HG03469 (cell line): Measurements from ENCODE around the gene ZNF273.

Source experiments
- ATAC-seq: cut with Tn5 transposase; IDR thresholded peaks from one replicate; pipeline ENCODE4 v1.9.1; 2021; ENCODE audit warnings: mild to moderate bottlenecking, moderate library complexity, moderate number of reproducible peaks; ENCODE audit not compliant: unreplicated experiment

The ZNF273 gene

GRCh38 chr7:64876792-64877713 lies 26.0 kb upstream of the ZNF273 start:
- no peak for ATAC-seq

- ATAC-seq = no peak
Observed at GRCh38 chr7:64877714-64878610, 25.1 kb upstream of the ZNF273 start.

DNA sequence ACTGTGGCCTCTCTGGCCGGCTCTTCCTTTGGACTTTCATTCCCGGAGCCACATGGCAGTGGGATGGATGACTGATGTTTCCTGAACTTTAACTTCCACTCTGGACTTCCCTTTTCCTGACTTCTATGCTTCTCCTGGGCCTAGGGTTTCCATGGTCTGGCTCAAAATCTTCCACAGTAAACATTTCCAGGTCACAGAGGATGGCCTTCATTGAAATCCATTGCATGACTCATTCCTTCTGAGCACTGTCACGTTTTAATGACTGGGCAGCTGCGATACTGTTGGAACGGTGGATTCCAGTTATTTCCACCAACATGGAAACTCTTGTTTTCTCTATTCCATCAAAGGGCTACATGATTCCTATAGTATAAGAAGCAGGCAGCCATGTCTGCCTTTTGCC lies 24.4 kb upstream of the ZNF273 start:
- no peak for ATAC-seq

DNA sequence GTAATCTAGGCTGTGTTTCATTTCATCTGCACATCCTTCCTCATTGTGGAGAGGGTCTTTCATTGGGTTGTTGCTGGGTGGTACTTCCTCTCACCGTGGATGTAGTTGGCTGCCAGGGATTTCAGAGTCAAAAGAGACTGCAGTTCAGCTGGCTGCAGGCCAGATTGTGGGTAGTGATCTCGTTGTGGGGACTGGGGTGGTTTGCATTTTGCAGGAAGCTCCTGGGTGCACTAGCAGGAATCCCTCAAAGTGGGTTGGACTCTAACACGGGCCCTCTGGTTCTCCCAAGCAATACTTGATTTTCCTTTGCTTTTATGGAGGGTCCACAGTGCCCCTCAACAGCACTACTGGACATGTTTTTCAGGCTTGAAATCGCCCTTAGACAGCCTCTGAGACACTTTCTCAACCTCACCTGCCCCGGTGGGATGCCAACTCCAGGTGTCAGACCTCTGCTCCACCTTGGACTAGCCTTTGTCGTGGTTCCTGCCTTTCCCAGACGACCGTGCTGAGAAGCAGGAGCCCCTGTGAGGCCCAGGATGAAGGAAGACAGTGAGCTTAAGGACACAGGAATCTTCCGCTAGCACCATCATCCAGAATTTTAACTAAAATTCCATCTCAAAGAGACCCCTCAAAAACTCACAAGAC lies 23.9 kb upstream of the ZNF273 start:
- ATAC-seq = no peak

- no peak for ATAC-seq
Observed at GRCh38 chr7:64879800-64880199, 23.3 kb upstream of the ZNF273 start.

DNA sequence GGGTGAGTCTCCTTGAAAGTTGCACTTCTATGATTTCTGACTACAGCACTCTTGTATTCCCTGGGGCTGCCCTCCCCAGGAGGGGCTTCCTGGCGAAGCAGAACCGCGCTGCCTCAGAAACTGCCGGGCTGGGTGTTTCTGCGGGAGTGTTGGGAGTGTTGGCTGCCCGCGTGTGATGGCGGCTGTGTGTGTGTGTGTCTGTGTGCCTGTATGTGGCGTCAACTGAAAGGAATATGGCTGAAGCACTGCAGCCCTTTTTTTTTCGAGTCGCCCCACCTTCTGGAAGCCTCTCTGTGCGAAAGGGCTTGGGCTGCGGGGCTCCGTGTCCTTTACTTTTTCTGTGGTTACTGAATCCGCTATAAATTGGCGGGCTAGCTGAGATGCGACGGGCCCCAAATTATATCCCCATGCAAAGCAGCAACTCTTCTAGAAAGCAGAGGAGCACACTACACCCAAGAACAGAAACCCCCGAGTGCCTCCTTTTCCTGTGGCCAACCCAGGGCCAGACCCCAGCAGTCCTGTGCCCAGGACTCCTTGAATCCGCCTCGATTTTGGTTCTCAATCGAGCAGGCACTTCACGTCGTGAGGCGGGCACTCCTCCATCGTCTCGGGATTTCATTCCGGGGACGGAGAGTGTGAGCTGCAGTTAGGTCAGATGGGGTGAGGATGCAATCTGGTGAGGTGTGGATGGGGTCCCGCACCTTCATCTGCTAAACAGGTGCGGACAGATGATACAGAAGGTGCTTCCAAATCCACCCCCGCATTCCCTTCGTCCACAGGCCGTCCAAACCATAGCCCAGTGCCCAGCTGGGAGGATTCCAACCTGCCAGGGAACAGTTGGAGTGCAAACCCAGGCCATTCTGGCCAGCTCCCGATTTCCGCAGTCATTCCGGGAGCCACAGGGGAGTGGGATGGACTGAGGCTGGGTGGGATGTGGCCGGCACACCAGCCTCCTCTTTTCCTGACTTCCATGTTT lies 22.5 kb upstream of the ZNF273 start:
- ATAC-seq = no peak

GRCh38 chr7:64881461-64882287 lies 21.4 kb upstream of the ZNF273 start:
- ATAC-seq = no peak

GRCh38 chr7:64882341-64883112 lies 20.5 kb upstream of the ZNF273 start:
- no peak for ATAC-seq

GRCh38 chr7:64883113-64883905 lies 19.8 kb upstream of the ZNF273 start:
- ATAC-seq = no peak

DNA sequence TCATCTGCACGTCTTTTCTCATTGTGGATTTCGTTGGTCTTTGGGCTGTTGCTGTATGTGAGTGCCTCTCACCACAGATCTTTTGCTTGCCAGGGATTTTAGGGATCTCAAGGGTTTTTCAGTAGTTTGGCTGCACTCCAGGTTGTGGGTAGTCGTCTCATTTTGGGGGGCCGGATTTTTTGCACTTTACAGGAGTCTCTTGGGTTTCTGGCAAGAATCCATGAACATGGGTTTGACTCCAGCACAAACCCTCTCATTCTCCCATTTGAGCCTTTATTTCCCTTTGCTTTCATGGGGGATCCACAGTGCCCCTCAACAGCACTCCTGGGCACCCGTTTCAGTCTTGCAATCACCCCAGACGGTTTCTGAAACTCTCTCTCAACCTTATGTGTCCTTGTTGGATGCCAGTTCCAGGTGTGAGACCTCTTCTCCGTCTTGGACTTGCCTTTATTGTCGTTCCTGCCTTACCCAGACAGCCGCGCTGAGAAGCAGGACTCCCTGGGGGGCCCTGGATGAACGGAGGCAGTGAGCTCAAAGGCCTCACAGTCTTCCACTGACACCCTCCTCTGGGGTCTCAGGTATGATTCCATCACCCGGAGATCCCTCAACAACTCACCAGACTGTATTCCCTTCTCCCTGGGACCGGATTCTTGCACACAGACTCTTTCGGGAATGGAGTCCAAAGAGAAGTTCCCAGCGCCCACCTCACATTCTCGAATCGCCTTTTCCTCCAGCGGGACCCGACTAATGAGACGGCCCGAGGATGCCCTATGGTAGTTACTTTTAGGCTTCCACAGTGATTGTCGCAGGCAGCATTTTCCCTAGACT lies 18.8 kb upstream of the ZNF273 start:
- ATAC-seq = no peak

DNA sequence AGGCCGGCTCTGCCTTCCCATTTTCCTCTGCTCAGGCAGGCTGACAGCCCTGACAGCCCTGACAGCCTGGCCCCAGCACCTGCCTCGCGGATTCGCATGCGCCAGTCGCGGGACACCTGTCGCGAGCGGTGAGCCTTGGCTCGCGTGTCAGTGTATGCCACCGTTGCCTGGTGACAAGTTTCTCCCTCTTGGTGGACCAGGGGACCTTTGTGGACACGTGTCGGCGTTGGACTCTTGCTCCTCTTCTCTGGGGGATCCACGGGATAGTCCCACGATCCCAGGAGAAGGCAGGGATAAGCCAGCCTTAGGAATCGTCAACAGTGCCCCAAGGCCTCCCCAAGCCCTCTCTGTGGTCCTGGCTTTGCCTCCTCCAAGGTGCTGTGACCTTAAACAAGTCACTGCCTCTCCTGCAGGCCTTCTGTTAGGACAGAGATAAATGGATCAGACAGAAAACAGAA lies 18.1 kb upstream of the ZNF273 start:
- ATAC-seq = no peak

DNA sequence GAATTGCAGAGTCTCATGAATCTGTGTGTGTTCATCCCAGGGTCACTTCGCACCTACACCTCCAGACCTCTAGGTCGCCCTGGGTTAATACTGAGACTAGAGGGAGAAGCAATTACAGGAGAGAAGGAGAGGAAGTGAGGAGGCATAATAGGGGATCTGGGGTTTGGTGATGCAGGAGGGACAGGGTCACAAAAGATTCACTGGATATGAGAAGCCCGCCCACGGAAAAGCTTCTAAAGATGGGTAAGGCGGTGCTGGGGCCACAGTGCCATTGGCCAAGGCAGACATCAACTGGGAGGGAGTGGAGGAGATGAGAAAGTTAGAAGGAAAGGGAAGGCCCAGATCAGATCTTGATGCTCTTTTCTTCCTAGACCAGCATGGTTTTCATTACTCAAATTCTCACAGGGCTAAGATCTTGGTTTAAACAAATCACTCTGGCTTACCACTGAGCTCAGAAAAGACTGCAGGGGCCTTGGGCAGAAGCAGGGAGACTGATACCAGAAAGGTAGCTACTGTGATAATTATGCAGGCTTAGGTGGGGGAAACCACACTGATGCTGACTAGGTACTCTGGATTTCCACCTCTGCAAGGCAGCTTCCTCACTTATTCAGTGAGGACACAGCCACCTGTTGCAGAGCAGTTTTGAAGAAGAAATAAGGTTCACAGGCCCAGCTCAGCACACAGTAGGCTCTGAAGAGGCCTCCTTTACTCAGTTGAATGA lies 17.4 kb upstream of the ZNF273 start:
- ATAC-seq = no peak

- no peak for ATAC-seq
Observed at GRCh38 chr7:64886956-64887545, 16.0 kb upstream of the ZNF273 start.

- ATAC-seq = no peak
Observed at GRCh38 chr7:64887756-64888508, 15.1 kb upstream of the ZNF273 start.

- no peak for ATAC-seq
Observed at GRCh38 chr7:64888561-64888900, 14.5 kb upstream of the ZNF273 start.
